GM04503 (cell line): ENCODE data around the gene PRKAG2.
"Not testable (repeated sequence)": the region's sequence is repeated elsewhere in the genome, so short reads cannot be mapped to it uniquely, and the experiment has no call there.

Experiments
- DNase-seq: peaks from one replicate; pipeline ENCODE4 v3.0.0-alpha.2; 2012; ENCODE audit warnings: low read depth

Gene PRKAG2

GRCh38 chr7:151884312-151885201, 7.6 kb upstream of the PRKAG2 start:
- DNase-seq, result no peak

DNA sequence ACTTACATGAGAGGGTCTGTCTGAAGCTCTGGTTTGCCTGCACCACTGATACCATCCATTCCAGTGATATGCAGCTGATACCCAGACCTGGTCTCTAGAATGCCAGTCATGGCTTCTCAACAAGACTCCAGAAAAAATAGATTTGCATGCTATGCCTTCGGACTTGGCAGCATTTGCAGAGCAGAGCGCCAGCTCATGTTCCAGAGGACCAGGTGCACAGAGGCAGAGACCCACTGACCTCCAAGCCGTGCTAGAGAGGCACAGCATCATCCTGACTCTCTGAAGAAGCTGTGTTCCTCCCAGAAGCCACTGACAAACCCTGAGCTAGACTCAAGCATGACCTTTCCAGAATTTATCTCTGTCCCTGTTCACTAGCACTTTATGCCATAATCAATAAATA, 6.9 kb upstream of the PRKAG2 start:
- no peak for DNase-seq

DNA sequence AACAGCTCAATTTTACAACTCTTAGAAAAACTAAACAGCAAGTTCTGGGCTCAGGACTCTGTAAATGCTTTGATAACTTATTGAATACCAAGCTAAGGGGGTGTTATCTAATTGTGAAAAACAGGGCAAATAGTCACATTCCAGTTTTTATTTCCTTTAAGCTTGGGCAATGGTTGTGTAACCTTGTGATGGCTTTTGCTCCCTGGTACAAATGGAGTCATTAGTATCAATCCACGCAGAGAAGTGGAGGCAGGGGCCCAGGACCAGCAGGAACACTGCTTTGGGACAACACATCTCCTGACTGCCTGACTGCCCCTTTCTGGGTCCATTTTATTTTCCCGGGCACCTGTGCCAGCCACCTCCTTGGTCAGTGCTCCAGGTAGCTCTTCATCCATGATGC, 5.8 kb upstream of the PRKAG2 start:
- DNase-seq, result no peak

DNA sequence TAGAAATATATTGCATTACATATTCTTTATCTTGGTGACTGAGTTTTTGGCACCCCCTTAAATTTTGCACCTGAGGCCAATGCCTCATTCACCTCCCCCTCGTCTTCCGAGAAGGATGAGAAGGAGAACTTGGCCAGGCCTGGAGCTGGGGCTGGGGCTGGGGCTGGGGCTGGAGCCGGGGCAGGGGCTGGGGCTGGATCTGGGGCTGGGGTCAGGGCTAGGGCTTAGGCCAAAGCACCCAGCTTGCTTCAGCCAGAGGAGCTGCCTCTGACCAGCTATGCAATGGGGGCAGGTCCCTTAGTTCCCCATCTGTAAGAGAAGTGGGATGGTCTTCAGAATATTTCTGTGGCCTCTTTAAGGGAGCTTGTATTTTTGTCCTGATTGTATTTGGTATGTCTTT, 3.8 kb upstream of the PRKAG2 start:
- DNase-seq, result no peak

GRCh38 chr7:151877911-151878835, 1.3 kb upstream of the PRKAG2 start:
- no peak for DNase-seq

- no peak for DNase-seq
These were observed 695 bp downstream of the PRKAG2 start for GRCh38 chr7:151875942-151876898.

GRCh38 chr7:151874479-151874878, 2.4 kb downstream of the PRKAG2 start:
- DNase-seq, result not testable (repeated sequence)

DNA sequence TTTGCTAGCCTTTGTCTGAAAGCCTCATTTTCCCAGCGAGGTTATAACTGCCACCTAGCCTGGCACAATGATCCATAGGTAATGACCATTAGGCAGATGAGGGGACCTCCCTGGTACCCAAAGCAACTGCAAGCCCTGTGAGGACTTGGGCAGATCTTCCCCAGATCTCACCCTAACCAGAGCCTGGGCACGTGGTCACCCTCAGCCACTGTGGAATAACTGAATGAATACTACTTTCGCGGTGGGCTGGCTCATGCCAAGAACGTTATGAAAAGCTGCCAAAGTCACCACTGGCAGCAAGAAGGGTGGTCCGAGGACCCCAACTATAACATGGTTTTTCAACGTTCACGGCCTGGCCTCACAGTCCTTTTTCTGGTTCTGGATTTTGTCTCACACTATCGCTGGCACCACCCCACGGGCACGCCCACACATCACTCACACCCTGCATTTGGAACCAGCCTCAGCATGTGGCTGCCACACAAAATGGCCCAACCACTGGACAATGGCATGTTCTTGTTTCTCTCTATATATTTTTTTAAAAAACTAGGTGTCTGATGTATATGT, 3.4 kb downstream of the PRKAG2 start:
- no peak for DNase-seq

- DNase-seq, result no peak
These were observed 4.1 kb downstream of the PRKAG2 start for GRCh38 chr7:151872531-151873401.

- DNase-seq, result no peak
These were observed 5.0 kb downstream of the PRKAG2 start for GRCh38 chr7:151871904-151872303.

DNA sequence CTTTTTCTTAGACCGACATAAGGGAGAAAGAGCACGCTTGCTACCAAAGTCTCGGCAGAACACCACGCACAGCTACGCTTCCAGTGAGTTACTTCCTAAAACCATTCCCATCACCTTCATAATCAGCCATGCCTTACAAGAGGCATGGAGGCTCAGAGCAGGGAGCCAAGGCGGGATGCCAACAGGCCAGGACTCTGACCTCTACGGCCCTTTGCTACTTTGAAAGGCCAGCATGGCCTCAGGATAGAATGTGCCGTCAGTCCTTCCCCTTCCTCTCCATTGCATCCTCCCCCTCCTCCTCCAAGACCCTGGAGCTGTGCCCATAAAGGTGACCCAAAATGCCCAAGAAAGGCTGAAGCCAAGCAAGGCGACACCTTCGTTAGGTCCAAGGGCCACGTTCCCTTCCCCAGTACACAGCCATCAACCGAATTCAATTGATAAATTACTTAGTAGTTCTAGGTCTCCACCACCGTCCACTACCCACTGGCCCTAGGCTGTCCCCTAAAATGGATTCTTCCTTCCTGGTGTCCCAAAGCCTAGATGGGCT, 5.7 kb downstream of the PRKAG2 start:
- DNase-seq, result no peak

GRCh38 chr7:151869968-151870918, 6.7 kb downstream of the PRKAG2 start:
- DNase-seq, result no peak

DNA sequence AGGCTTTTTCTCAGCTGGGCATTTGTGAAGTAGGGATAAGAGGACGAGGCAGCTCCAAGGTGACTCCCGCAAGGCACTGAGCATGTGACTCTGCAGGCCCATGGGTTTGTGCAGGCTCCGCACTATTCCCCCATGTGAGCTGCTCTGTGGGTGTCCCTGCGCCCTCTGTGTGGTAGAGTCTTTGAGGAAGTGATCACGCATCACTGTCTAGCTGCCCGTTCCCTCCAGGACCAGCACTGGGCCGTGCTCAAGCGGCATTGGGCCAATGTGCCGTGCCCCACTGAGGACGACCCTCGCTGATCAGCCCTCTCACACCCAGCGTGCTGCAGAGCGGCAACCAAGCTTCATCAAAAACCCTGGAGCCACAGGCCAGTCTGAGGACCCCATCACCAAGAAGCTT, 7.5 kb downstream of the PRKAG2 start:
- DNase-seq, result no peak

DNA sequence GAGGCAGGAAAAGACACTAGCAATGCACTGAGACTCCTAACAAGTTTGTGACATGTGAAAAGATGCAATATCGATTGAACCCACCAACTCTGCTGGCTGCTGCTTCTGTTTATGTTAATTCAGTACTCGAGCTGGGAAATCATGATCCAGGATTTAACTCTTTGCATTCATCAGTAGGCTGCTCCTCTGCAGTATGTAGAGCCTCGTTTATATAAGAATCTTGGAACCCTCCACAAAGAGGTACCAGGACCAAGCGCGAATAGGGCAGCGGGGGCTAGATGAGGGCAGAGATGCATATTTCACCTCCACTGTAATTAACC, 7.8 kb downstream of the PRKAG2 start:
- no peak for DNase-seq

DNA sequence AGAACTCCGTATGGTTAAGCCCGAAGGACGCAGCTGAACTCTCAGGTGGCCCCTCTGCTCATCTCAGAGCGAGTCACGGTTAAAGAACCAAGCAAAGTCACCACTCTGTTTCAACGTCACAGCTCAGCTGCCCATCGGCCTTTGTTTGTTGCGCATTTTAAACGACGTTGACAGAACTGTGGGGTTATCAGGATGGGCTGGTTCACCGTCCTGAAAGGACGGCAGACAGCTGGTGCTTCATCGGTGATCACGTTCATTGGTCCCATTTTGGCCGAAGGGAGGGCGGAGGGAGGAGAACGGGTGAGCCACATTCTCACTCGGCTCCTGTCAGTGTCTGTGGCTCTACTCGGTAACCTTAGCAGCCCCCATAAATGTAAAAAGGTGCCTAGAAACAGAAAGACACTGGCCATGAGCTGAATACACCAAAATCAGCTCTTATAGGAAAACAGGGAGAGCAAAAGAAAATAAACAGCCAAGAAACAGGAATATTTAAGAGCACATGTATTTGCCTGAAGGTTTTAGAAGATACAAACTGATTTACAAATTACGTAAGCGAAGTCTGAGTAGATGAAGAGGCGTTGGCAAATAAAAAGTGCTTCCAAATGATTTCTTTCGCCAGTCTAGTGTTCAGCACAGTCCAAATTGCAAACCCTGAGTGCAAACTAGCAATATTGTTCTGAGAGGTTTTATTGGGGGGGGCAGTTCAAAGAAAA, 8.4 kb downstream of the PRKAG2 start:
- DNase-seq, result no peak

GRCh38 chr7:151867912-151868311, 9.0 kb downstream of the PRKAG2 start:
- DNase-seq, result no peak

- no peak for DNase-seq
These were observed 9.9 kb downstream of the PRKAG2 start for GRCh38 chr7:151866761-151867655.
